HT-29 (cell line): ENCODE data around the gene GCC1. TPM values are rescaled to one million over a fixed set of nuclear protein-coding genes. Genes with fewer than 3 reads are reported as not detected.
A peak's percentile ranks its signal among the peaks of the same experiment; 100 is the strongest.
"Not testable (repeated sequence)": the region's sequence is repeated elsewhere in the genome, so short reads cannot be mapped to it uniquely, and the experiment has no call there.

Experiments used
- DNase-seq: peaks from one replicate; pipeline ENCODE4 v3.0.0-alpha.2; 2015; ENCODE audit warnings: low spot score
- total RNA-seq: library from RNA; depleted of rRNA; stranded (reverse); fragments of >200 nt; shearing (Covaris generic); gene quantifications from 2 replicates; pipeline ENCODE4 v1.2.3, GENCODE V29; 2014

The GCC1 gene
- total RNA-seq, 1 experiment from 2014 or later, result 14.7 TPM

GRCh38 chr7:127588697-127589482, 3.5 kb upstream of the GCC1 start:
- DNase-seq, result peak; percentile 69

DNA sequence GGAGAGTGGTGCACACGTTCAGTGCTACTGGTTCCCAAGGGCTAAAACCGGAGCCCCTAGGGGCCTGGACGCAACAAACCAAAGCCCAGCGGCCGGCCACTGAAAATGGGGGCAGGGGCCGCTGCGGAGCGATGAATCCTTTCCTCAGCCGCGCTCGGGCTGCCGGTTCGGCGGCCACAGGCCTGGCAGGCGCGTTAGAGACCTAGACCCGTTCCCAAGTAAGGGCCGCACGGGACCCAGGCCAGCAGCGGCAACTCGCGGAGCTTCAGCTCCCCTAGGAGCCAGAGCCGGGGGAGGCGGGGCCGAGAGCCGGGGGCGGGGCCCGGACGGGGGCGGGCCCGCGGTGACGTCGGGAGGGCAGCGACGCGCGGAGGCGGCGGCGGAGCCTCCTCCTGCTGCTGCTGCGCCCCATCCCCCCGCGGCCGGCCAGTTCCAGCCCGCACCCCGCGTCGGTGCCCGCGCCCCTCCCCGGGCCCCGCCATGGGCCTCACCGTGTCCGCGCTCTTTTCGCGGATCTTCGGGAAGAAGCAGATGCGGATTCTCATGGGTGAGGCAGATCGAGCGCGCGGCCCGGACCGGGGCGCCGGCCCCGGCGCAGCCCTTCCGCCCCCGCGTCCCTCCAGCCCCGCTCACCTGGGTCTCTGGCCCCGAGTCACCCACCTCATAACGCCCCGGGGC, 2.8 kb upstream of the GCC1 start, which contains the start of gene ARF5:
ARF5 (plus strand) TSS at position 393 of the 678 bp plus-strand sequence; CDS start at position 481, 88 bp downstream.
- peak; percentile 87 for DNase-seq

- no peak for DNase-seq
Observed at GRCh38 chr7:127587663-127588018, 2.2 kb upstream of the GCC1 start.

GRCh38 chr7:127586346-127586745, 950 bp upstream of the GCC1 start:
- no peak for DNase-seq

GRCh38 chr7:127584648-127585043, 750 bp downstream of the GCC1 start:
- no peak for DNase-seq

DNA sequence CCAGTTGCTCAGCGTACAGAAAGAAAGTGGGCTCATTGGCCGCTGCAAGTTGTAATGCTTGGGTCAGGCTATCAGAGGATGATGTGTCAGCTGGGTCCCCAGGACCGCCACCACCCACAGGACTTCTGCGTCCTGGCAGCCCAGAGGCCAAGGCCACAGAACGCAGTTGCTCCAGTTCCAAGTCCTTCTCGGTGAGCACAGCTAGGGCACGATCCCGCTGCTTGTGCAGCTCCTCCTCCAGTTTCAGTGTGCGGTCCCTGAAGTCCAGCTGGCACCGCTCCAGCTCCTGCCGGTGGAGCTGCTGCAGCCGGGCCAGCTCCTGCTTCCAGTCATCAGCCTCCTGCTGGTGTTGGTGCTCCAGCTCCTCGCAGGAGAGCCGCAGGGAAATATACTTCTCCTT, 3.0 kb downstream of the GCC1 start:
- no peak for DNase-seq

GRCh38 chr7:127581716-127582115, 3.7 kb downstream of the GCC1 start:
- no peak for DNase-seq

GRCh38 chr7:127580612-127581011, 4.8 kb downstream of the GCC1 start:
- no peak for DNase-seq

- no peak for DNase-seq
Observed at GRCh38 chr7:127578711-127579275, 6.6 kb downstream of the GCC1 start.

DNA sequence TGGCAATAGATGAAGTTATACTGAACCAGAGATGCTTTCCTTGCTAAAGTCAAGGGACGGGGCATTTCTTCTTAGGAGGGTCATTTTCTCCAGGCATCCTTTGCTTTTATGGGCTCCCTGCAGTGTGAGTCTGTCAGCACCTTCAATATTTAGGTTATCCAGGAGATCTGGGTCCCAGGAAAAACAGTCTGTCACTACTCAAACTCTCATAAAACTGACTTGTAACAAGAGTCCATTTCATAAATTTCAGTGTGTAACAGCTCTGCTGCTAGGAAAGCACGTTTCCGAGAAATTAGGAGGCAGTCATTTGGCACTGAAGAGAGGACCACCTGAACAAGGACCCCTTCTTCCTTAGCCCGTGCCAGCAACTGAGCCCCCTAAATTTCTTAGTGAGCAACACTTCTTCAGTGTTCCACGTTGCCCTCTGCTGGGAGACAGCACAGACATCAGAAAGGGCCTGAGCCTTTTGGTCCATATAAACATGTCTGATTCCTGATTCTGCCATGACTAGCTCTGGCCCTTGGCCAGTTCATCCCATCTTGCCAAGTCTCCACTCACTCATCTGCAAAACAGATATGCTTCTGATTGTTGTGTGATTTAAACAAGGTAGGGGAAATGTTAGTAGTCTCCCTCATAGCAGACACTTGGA, 7.2 kb downstream of the GCC1 start:
- no peak for DNase-seq

- no peak for DNase-seq
Observed at GRCh38 chr7:127571741-127572505, 13.5 kb downstream of the GCC1 start.

- not testable (repeated sequence) for DNase-seq
Observed at GRCh38 chr7:127568034-127568433, 17.4 kb downstream of the GCC1 start.

DNA sequence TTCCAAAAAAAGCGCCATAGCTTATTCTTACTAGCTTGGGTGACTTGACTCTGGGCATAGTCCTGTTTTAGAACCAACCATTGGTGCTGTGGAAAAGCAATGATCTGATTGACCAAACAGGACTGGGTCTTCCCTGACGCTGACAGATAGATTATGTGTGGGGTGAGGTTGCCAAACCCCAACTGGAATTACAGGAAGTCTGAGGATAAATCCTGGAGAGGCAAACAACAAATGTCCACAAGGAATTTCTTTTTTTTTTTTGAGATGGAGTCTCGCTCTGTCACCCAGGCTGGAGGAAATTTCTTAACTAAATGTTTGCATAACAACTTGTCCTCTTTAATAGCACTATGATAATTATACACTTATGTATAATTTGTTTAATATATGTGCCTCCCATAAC, 19.2 kb downstream of the GCC1 start:
- DNase-seq, result no peak

DNA sequence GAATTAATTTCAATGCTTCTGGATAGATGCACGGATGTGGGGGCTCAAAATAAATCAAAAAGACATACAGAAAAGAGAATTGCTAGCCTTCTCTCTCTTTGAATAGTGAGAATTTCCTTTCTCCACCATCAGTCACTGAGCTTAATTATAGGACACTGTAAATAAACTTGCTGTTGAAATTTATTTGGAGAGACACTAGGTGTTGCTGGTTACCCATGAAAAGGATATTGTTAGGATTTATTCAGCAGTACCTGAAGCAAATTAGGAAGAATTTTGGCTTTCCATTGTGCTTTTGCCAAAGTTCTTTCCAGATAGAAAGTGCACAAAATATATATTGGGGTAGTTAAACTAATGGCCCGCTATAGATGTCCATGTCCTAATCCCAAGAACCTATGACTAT, 27.6 kb downstream of the GCC1 start:
- no peak for DNase-seq

- DNase-seq, result no peak
Observed at GRCh38 chr7:127556404-127556803, 29.0 kb downstream of the GCC1 start.

DNA sequence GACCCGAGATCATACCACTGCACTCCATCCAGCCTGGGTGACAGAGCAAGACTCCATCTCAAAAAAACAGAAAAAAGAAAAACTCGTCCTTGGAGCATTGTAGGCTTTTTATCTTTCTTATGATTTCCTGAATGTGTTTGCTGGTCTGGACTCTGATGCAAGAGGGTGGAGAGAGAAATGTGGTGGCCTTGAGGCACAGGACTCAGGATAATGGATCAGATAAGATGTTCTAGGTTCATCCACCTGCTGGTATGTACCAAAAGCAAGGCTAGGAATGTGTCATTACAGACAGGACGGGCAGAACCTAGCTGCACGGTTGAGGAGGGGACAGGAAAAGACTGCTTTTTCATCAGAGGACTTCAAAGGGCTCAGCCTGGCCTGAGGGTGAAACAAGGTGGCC, 33.5 kb downstream of the GCC1 start:
- no peak for DNase-seq

DNA sequence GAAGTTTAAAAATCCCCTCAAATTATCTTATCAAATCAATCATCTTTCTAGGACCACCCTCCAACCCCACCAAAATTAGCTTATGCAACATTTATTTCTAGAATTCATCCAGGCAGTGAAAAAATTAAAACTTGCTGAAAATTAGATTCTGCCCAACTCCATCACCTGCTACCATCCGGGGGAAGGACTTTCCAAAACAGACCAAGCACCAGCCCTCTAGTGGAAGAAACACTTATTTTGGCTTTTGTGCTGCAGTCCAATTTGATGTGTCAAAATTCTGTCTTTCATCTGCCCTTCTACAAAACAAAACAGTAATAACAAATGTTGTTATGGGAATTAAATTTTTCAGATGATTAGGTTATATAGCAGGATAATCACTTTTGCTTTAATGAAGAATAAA, 35.1 kb downstream of the GCC1 start:
- no peak for DNase-seq

- DNase-seq, result no peak
Observed at GRCh38 chr7:127546313-127546712, 39.1 kb downstream of the GCC1 start.

DNA sequence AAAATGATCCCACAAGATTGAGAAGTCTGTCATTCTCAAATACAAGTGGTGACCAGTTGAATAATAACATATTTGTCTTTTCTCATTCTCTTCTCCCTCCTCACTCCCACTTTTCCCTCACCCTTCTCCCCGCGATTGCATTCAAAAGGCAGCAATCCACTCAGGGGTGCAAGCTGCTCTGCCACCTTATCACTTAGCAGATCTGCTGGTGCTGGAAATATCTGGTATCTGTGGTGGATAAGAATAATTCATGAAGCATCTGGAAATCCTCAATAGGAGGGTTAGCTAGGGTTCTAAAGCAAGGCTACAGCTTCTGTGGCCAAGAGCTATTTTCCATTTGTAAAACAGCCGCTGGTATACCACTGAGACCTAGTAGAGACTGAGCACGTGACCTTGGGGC, 43.8 kb downstream of the GCC1 start:
- no peak for DNase-seq

DNA sequence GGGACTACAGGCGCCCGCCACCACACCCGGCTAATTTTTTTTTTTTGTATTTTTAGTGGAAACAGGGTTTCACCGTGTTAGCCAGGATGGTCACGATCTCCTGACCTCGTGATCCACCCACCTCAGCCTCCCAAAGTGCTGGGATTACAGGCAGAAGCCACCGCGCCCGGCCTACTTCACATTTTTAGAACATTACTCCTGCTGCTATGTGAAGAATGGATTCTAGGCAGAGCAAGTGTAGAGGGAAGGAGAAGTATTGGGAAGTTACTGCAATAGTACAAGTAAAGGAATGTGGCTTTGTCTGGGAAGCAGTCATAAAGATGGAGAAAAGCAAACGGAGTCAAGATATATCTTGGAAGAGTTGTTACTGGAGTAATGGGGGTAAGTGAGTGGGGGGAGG, 44.9 kb downstream of the GCC1 start:
- not testable (repeated sequence) for DNase-seq

GRCh38 chr7:127539116-127539515, 46.3 kb downstream of the GCC1 start:
- DNase-seq, result no peak

GRCh38 chr7:127536741-127537140, 48.7 kb downstream of the GCC1 start:
- no peak for DNase-seq
